ENCODE measurements around the gene KIRREL2. TPM values are rescaled to one million over a fixed set of nuclear protein-coding genes. Genes with fewer than 3 reads are reported as not detected.
A peak's percentile ranks its signal among the peaks of the same experiment; 100 is the strongest.

Gene KIRREL2
- total and polyA plus RNA-seq, 11 donors, result 0.77 TPM; not detected in 10

GRCh38 chr19:35902870-35903475, 46.3 kb downstream of the KIRREL2 start:
- H3K36me3 ChIP-seq, result peaks cover 0 to 8% (median 0%) of the 10 kb centered on the region in 9 donors
- WGBS, 4 donors, result 64 to 73% (median 72%) methylated on average over 10 of the region's 10 CpGs
- peaks cover 0 to 66% (median 10%) of the 10 kb centered on the region in 12 donors for H3K4me1 ChIP-seq
- peak overlapping the region in 10 of 12 donors; percentile 15 to 89 (median 64) for H3K27ac ChIP-seq
- intact Hi-C loops (cut with DNase I), result no loop called here
- DNase-seq (no peak), ATAC-seq (no peak)
- H3K9me3 ChIP-seq, result no peaks in the 10 kb centered on the region
- peak overlapping the region in 9 of 12 donors; percentile 2 to 69 (median 12) for H3K4me3 ChIP-seq
- no peak for TF ChIP-seq POLR2A (IDR thresholded peaks at IDR 0.05)
- TF ChIP-seq, protein P1, sequence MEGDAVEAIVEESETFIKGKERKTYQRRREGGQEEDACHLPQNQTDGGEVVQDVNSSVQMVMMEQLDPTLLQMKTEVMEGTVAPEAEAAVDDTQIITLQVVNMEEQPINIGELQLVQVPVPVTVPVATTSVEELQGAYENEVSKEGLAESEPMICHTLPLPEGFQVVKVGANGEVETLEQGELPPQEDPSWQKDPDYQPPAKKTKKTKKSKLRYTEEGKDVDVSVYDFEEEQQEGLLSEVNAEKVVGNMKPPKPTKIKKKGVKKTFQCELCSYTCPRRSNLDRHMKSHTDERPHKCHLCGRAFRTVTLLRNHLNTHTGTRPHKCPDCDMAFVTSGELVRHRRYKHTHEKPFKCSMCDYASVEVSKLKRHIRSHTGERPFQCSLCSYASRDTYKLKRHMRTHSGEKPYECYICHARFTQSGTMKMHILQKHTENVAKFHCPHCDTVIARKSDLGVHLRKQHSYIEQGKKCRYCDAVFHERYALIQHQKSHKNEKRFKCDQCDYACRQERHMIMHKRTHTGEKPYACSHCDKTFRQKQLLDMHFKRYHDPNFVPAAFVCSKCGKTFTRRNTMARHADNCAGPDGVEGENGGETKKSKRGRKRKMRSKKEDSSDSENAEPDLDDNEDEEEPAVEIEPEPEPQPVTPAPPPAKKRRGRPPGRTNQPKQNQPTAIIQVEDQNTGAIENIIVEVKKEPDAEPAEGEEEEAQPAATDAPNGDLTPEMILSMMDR (IDR thresholded peaks at IDR 0.05), result no peak
- no peaks in the 10 kb centered on the region for H3K27me3 ChIP-seq

DNA sequence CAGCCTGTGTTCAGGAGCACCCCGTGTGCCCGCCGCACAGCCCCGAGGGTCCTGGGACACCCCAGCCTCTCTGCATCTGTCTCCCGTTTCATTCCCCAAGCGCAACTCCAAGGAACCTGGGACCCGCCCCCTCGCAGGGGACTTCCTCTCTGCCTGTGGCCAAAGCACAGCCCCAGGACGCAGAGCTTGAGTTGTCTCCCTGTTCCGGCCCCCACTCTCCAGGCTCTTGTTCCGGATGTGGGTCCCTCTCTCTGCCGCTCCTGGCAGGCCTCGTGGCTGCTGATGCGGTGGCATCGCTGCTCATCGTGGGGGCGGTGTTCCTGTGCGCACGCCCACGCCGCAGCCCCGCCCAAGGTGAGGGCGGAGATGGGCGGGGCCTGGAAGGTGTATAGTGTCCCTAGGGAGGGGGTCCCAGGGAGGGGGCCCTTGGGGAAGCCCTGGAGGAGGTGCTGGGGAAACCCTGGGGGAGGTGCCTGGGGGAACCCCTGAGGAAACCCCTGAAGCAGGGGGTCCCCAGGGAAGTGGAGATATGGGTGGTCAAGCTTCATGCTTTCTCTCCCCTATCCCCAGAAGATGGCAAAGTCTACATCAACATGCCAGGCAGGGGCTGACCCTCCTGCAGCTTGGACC, 47.0 kb downstream of the KIRREL2 start:
- DNase-seq, result peak; percentile 71 to 92 (median 80)
- no peaks in the 10 kb centered on the region for H3K9me3 ChIP-seq
- WGBS, 4 donors, result 1 to 6% (median 3%) methylated on average over 14 to 24 of the region's 24 CpGs
- peak overlapping the region in 7 of 12 donors; percentile 8 to 69 (median 26) for H3K4me3 ChIP-seq
- intact Hi-C loops (cut with DNase I), result no loop called here
- peaks cover 0 to 4% (median 0%) of the 10 kb centered on the region in 9 donors for H3K36me3 ChIP-seq
- peaks cover 0 to 60% (median 4%) of the 10 kb centered on the region in 12 donors for H3K4me1 ChIP-seq
- no peak for TF ChIP-seq POLR2A (IDR thresholded peaks at IDR 0.05)
- TF ChIP-seq, protein P1 (IDR thresholded peaks at IDR 0.05), result no peak
- no peaks in the 10 kb centered on the region for H3K27me3 ChIP-seq
- H3K27ac ChIP-seq, result peak overlapping the region in 9 of 12 donors; percentile 17 to 88 (median 62)
- ATAC-seq, result peak; percentile 5 to 46 (median 21)

DNA sequence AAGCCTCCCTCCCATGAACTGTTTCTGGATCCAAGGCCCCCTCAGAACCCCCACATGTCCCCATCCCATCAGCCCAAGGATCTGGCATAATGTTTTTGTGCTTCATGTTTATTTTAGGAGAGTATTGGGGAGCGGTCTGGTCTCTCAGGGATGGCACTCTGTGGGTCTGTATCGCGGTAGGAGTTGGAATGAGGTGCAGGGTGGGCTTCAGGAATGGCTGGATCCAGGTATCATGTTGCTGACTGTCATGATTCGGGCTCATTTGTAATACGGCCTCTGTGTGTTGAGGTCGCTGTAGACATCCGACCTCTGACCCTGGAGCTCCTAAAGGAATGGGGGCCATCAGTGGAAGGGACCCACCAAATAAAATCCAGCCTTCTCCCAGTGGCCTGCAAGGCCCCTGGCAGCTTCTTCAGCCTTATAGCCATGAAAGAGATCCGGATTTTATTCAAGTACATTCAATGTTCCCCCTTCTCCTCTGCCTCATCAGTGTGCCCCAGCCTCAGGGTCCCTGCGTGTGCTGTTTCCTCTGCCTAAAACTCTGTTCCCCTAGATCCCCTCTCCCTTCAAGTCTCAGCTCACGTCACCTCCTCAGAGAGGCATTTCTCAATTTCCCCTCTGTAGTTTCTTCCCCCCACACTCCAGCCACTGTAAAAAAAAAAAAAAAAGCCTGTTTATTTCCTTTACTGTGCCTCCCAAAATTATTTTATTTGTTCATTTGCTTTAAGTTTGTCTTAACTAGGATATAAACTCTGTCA, 47.8 kb downstream of the KIRREL2 start:
- intact Hi-C loops (cut with DNase I), result no loop called here
- WGBS, 4 donors, result 86 to 91% (median 88%) methylated on average over 10 of the region's 10 CpGs
- DNase-seq (no peak), ATAC-seq (peak in 1 of 4 donors; percentile 10)
- TF ChIP-seq POLR2A (IDR thresholded peaks at IDR 0.05), result no peak
- TF ChIP-seq, protein P1 (IDR thresholded peaks at IDR 0.05), result no peak
- peak overlapping the region in 1 of 12 donors; percentile 69 for H3K4me3 ChIP-seq
- H3K4me1 ChIP-seq, result peaks cover 0 to 61% (median 0%) of the 10 kb centered on the region in 12 donors
- no peaks in the 10 kb centered on the region for H3K9me3 ChIP-seq
- H3K27ac ChIP-seq, result peak overlapping the region in 7 of 12 donors; percentile 17 to 88 (median 56)
- peaks cover 0 to 4% (median 0%) of the 10 kb centered on the region in 9 donors for H3K27me3 ChIP-seq
- peaks cover 0 to 4% (median 0%) of the 10 kb centered on the region in 9 donors for H3K36me3 ChIP-seq
